Measurements from ENCODE around the gene STC2. TPM values are rescaled to one million over a fixed set of nuclear protein-coding genes. Genes with fewer than 3 reads are reported as not detected.

The STC2 gene
- total and polyA plus RNA-seq, 10 donors, result 0.80 to 71.6 (median 16.8) TPM

DNA sequence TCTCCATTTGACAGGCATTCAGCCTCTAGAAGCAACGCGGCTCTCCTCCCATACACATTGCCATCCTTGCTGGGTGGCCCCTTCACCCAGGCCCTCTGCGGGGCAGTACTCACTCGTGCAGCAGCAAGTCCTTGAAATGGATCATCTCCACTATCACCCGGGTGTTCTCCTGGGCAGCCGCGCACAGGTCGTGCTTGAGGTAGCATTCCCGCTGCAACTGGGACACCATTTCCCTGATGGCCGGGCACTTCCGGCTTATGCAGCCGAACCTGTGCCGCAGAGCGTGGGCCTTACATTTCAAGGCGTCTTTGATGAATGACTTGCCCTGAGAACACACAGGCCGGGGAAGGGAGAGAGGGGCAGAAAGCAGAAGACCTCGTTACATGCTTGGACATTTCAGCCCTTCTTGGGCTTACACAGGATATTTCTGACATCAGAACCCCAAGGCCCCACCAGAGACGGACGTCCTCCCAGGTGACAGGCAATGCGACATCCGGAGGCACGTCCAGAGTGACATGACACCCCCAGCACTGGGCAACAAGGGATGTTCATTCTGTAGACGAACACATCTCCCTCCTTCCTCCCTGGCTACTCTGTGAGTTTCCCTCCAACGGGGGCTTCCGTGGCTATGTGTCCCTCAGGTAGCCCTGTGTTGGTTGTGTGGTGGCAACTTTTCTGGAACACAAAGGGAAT lies 5.0 kb downstream of the STC2 start:
- no peaks in the 10 kb centered on the region for H3K9me3 ChIP-seq
- H3K36me3 ChIP-seq, result no peaks in the 10 kb centered on the region
- intact Hi-C loops (cut with DNase I; ENCODE audit: low total_unique reads), result no loop called here
- peak overlapping the region in 7 of 8 donors; percentile 13 to 80 (median 74) for H3K27ac ChIP-seq
- peak overlapping the region in 1 of 8 donors; percentile 39 for H3K4me3 ChIP-seq
- no peak for TF ChIP-seq POLR2A (IDR thresholded peaks at IDR 0.05)
- TF ChIP-seq POLR2AphosphoS5 (IDR thresholded peaks at IDR 0.05), result no peak
- no peak for TF ChIP-seq CTCF (IDR thresholded peaks at IDR 0.05 in 8 of 11, conservative IDR thresholded peaks at IDR 0.05 in 3 of 11)
- peak; percentile 57 for DNase-seq
- peaks cover 0 to 97% (median 36%) of the 10 kb centered on the region in 7 donors for H3K27me3 ChIP-seq (replicated peaks in 1 of 7)
- WGBS, 5 donors, result 61 to 87% (median 75%) methylated on average over 20 to 25 of the region's 25 CpGs
- peaks cover 6 to 71% (median 28%) of the 10 kb centered on the region in 6 donors for H3K4me1 ChIP-seq

DNA sequence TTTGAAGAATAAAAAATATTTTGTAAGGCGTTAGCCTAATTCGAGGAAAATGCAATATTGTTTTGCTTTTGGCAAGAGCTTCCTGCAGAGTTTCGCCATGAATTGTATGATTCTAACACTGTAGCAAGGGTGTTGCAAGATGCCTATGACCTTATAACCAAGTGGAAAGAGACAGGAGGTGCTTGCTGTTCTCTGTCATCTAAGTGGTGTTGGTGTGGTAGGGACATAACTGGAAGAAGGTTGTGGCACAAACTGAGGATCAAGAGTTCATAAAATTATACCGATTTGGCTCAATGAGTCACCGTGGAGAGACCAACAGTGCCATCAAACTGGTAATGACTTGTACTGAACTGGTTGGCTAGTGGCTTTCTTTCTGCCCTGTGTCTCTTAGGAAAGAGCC lies 6.3 kb downstream of the STC2 start:
- 64 to 85% (median 72%) methylated on average over 5 of the region's 5 CpGs for WGBS, 5 donors
- no peak for TF ChIP-seq POLR2A (IDR thresholded peaks at IDR 0.05)
- TF ChIP-seq POLR2AphosphoS5 (IDR thresholded peaks at IDR 0.05), result no peak
- TF ChIP-seq CTCF (IDR thresholded peaks at IDR 0.05 in 8 of 11, conservative IDR thresholded peaks at IDR 0.05 in 3 of 11), result no peak
- Histone ChIP-seq H3K4me1 (peaks cover 0 to 57% (median 15%) of the 10 kb centered on the region in 6 donors), H3K27me3 (replicated peaks in 1 of 7) (peaks cover 0 to 95% (median 22%) of the 10 kb centered on the region in 7 donors), H3K9me3 (no peaks in the 10 kb centered on the region), H3K27ac (peak overlapping the region in 1 of 8 donors; percentile 76), H3K36me3 (peaks cover 0 to 4% (median 0%) of the 10 kb centered on the region in 6 donors), H3K4me3 (no peak overlapping the region)
- no peak for DNase-seq
- intact Hi-C loops (cut with DNase I; ENCODE audit: low total_unique reads), result no loop called here

DNA sequence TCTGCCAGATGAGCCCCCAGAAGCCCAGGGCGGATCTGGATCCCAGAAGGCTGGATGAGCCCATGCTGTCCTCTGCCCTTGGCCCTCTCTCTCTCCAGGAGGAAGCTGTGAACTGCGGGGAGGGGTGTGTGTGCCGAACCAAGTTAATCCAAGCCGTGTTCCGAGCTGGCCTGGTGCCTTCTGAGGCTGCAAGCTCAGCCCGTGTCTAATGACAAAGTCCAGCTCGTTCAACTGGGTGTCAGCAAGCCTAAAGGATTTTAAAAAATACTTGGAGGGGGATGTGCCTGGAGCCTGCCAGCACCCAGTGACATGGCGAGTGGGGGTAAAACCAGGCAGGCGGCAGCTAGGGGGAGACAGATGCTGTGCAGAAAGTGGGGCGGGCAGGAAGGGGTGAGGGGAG lies 8.0 kb downstream of the STC2 start:
- WGBS, 5 donors, result 53 to 70% (median 65%) methylated on average over 10 of the region's 10 CpGs
- peak; percentile 56 for DNase-seq
- Histone ChIP-seq H3K9me3 (no peaks in the 10 kb centered on the region), H3K4me3 (no peak overlapping the region), H3K4me1 (peaks cover 0 to 56% (median 16%) of the 10 kb centered on the region in 6 donors), H3K27me3 (replicated peaks in 1 of 7) (peaks cover 0 to 95% (median 7%) of the 10 kb centered on the region in 7 donors), H3K27ac (peak overlapping the region in 5 of 8 donors; percentile 16 to 76 (median 44)), H3K36me3 (peaks cover 0 to 4% (median 0%) of the 10 kb centered on the region in 6 donors)
- TF ChIP-seq CTCF (IDR thresholded peaks at IDR 0.05 in 8 of 11, conservative IDR thresholded peaks at IDR 0.05 in 3 of 11) (no peak), POLR2AphosphoS5 (IDR thresholded peaks at IDR 0.05) (peak in 2 of 3 donors; percentile 5 to 49)
- intact Hi-C loops (cut with DNase I; ENCODE audit: low total_unique reads), result no loop called here

DNA sequence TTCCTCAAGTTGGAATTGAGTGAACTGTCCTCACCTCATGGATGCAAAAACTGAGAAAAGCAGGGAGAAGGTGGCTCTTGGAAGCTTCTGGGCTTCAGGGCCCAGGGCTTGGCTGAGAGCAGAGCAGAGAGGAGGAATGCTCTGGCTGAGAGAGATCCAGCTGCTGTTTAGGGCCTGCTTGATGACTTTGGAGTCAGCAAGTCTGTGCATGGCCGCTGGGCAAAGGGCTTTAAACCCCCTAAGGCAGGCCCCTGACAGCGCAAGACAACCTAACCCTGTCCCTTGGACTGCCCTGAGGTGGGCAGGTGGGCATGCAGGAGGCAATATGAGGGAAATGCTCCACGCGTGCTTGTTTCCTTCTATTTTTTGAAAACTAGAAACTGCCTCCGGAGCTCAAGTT lies 8.6 kb downstream of the STC2 start:
- peak; percentile 48 for DNase-seq
- Histone ChIP-seq H3K4me1 (peaks cover 0 to 57% (median 12%) of the 10 kb centered on the region in 6 donors), H3K27ac (peak overlapping the region in 5 of 8 donors; percentile 16 to 76 (median 44)), H3K9me3 (no peaks in the 10 kb centered on the region), H3K27me3 (replicated peaks in 1 of 7) (peaks cover 0 to 95% (median 7%) of the 10 kb centered on the region in 7 donors), H3K36me3 (peaks cover 0 to 4% (median 0%) of the 10 kb centered on the region in 6 donors), H3K4me3 (no peak overlapping the region)
- TF ChIP-seq POLR2A (IDR thresholded peaks at IDR 0.05) (no peak), POLR2AphosphoS5 (IDR thresholded peaks at IDR 0.05) (no peak), CTCF (IDR thresholded peaks at IDR 0.05 in 8 of 11, conservative IDR thresholded peaks at IDR 0.05 in 3 of 11) (no peak)
- 81 to 91% (median 85%) methylated on average over 4 to 5 of the region's 5 CpGs for WGBS, 5 donors
- intact Hi-C loops (cut with DNase I; ENCODE audit: low total_unique reads), result no loop called here
